Measurements from ENCODE around the gene TCERG1L. TPM values are rescaled to one million over a fixed set of nuclear protein-coding genes. Genes with fewer than 3 reads are reported as not detected.

TCERG1L gene
- total and polyA plus RNA-seq, 9 of the 15 experiments (the other 6 are each of a cell fraction or from before 2014, with no cell fraction given): not detected

DNA sequence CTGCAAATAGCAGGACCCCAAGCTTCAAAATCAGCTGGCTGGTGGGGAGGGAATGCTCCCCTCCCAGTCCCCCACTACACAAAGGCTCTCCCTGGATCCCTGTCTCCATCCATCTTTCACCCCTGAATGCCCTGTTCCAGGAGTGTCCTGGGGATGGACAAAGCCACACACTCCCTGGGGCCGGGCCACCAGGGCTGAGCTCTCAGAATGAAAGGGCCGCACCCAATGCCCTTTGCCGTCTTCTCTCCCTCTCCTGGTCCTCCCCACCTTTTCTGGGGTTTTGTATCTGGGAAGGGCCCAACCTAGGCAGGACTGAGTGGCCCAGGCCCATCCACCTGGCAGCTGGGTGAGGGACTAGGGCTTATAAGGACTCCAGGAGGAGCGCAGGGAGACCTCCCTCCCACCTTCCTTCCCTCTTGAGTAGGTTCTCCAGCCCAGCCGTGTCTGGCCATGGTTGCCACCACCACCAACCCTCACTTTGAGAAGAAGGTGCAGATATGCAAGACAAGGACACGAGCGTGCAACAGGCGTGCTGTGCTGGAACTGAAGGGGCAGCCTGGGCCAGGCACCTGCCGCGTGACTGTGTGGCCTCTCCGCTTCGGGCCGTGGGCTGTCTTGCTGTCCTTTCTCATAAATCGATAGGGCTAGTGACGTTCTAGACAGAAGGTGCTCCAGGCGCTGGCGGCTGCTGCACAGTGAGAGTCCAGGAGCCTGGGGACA lies 157.1 kb downstream of the TCERG1L start:
- ChIA-PET POLR2A (no interaction called here), CTCF (ENCODE audit: low intra/inter-chr PET ratio) (no interaction called here)
- intact Hi-C loops (cut with micrococcal nuclease) (no loop called here), in situ Hi-C loops (cut with MboI) (no loop called here)
- Histone ChIP-seq H3K36me3 (ENCODE audit: control insufficient read depth, insufficient read depth, low read length) (no peaks in the 10 kb centered on the region), H3K79me2 (ENCODE audit: control insufficient read depth, insufficient read depth, low read length) (no peaks in the 10 kb centered on the region), H3K4me3 (no peak overlapping the region), H3K27ac (ENCODE audit: extremely low read depth, low read depth, low read length) (no peak overlapping the region), H3K4me1 (replicated peaks in 1 of 2; ENCODE audit: control insufficient read depth in 2 of 2, insufficient read depth in 2 of 2, low read length in 2 of 2) (no peaks in the 10 kb centered on the region), H2AFZ (ENCODE audit: low read depth, low read length) (no peak overlapping the region), H3K4me2 (ENCODE audit: insufficient read depth, low read length) (no peak overlapping the region), H3K9me1 (ENCODE audit: control insufficient read depth, insufficient read depth, low read length) (no peaks in the 10 kb centered on the region), H3K27me3 (ENCODE audit: control insufficient read depth in 2 of 2, insufficient read depth in 2 of 2, low read length in 2 of 2) (peaks cover 3 to 20% of the 10 kb centered on the region in 2 experiments; a peak in 2 of 5 replicates), H4K20me1 (replicated peaks; ENCODE audit: control insufficient read depth, insufficient read depth, low read length) (no peaks in the 10 kb centered on the region), H3K9me3 (replicated peaks; ENCODE audit: control insufficient read depth, insufficient read depth, low read depth, low read length) (no peaks in the 10 kb centered on the region), H3K9ac (ENCODE audit: insufficient read depth in 1 of 2, low read depth in 2 of 2, low read length in 2 of 2) (no peak overlapping the region)
- no peak for DNase-seq (ENCODE audit: extremely low read depth in 1 of 4, low spot score in 3 of 4)
- no peak for FAIRE-seq
- 2% methylated on average over 7 of the region's 17 CpGs for WGBS (ENCODE audit: insufficient coverage, low coverage, missing lambda C conversion rate)
- BruUV-seq (replicated peaks): no TSS peak
- no peak for ATAC-seq
- TF ChIP-seq, protein P1, sequence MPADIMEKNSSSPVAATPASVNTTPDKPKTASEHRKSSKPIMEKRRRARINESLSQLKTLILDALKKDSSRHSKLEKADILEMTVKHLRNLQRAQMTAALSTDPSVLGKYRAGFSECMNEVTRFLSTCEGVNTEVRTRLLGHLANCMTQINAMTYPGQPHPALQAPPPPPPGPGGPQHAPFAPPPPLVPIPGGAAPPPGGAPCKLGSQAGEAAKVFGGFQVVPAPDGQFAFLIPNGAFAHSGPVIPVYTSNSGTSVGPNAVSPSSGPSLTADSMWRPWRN (IDR thresholded peaks at IDR 0.05; ENCODE audit: low read depth): no peak
- TF ChIP-seq ZNF668 (CRISPR knock-in tag; IDR thresholded peaks at IDR 0.05): no peak
- TF ChIP-seq DNMT1 (IDR thresholded peaks at IDR 0.05): no peak
- TF ChIP-seq POU5F1 (IDR thresholded peaks at IDR 0.05; ENCODE audit: borderline replicate concordance, low read depth, low read length, partially characterized antibody): no peak
- no peak for TF ChIP-seq MYC (IDR thresholded peaks at IDR 0.05; ENCODE audit: low read depth, low read length)
- TF ChIP-seq MYC (CRISPR knock-in tag; IDR thresholded peaks at IDR 0.05; ENCODE audit: borderline replicate concordance, low read depth): no peak
- TF ChIP-seq ILF3 (IDR thresholded peaks at IDR 0.05; ENCODE audit: borderline replicate concordance): no peak
- TF ChIP-seq, protein P2, sequence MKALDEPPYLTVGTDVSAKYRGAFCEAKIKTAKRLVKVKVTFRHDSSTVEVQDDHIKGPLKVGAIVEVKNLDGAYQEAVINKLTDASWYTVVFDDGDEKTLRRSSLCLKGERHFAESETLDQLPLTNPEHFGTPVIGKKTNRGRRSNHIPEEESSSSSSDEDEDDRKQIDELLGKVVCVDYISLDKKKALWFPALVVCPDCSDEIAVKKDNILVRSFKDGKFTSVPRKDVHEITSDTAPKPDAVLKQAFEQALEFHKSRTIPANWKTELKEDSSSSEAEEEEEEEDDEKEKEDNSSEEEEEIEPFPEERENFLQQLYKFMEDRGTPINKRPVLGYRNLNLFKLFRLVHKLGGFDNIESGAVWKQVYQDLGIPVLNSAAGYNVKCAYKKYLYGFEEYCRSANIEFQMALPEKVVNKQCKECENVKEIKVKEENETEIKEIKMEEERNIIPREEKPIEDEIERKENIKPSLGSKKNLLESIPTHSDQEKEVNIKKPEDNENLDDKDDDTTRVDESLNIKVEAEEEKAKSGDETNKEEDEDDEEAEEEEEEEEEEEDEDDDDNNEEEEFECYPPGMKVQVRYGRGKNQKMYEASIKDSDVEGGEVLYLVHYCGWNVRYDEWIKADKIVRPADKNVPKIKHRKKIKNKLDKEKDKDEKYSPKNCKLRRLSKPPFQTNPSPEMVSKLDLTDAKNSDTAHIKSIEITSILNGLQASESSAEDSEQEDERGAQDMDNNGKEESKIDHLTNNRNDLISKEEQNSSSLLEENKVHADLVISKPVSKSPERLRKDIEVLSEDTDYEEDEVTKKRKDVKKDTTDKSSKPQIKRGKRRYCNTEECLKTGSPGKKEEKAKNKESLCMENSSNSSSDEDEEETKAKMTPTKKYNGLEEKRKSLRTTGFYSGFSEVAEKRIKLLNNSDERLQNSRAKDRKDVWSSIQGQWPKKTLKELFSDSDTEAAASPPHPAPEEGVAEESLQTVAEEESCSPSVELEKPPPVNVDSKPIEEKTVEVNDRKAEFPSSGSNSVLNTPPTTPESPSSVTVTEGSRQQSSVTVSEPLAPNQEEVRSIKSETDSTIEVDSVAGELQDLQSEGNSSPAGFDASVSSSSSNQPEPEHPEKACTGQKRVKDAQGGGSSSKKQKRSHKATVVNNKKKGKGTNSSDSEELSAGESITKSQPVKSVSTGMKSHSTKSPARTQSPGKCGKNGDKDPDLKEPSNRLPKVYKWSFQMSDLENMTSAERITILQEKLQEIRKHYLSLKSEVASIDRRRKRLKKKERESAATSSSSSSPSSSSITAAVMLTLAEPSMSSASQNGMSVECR (CRISPR knock-in tag; IDR thresholded peaks at IDR 0.05): no peak
- TF ChIP-seq ZBTB12 (CRISPR knock-in tag; IDR thresholded peaks at IDR 0.05): no peak
- TF ChIP-seq ILK (tag; IDR thresholded peaks at IDR 0.05; ENCODE audit: borderline replicate concordance, low read depth): no peak
- no peak for TF ChIP-seq HNRNPH1 (optimal IDR thresholded peaks at IDR 0.05; ENCODE audit: low read depth, low read length)
- TF ChIP-seq FOXA1 (IDR thresholded peaks at IDR 0.05; ENCODE audit: borderline replicate concordance): no peak
- TF ChIP-seq DEAF1 (CRISPR knock-in tag; IDR thresholded peaks at IDR 0.05): no peak
